Endothelial cell of umbilical vein (primary cell): ENCODE measurements around the gene RNU7-1. TPM values are rescaled to one million over a fixed set of nuclear protein-coding genes. Genes with fewer than 3 reads are reported as not detected.

ENCODE experiments used
- BruUV-seq: library from RNA; stranded (reverse); fragments of 400-500 nt; replicated peaks from 2 replicates; lab custom pipeline; 2021; lab: Mats Ljungman, UMichigan
- CTCF ChIA-PET: fragments of 300-600, 350-600 bp; sonication (Branson Sonifier 250); formaldehyde crosslinking; loops from one replicate; lab custom pipeline; 2021; ENCODE audit warnings: antibody characterized with exemption, inconsistent platforms; lab: Charles Lee
- POLR2A ChIA-PET: fragments of 300-600, 350-600 bp; sonication (Branson Sonifier 250); formaldehyde crosslinking; loops from one replicate; lab custom pipeline; 2021; ENCODE audit warnings: antibody characterized with exemption, inconsistent platforms; lab: Charles Lee
- DNase-seq: peaks from one replicate; pipeline ENCODE4 v3.0.0-alpha.2; 2011; ENCODE audit warnings: low read depth, low spot score
- FAIRE-seq: peaks from 2 replicates; lab custom pipeline; 2011; peaks lifted over from hg19 to GRCh38; lab: Jason Lieb, UNC
- H2AFZ ChIP-seq: 2 replicates; pipeline ENCODE4 v1.6.0; 2012; ENCODE audit warnings: low read depth, low read length, control low read depth, inconsistent platforms
- H3K27ac ChIP-seq: 2 replicates; pipeline ENCODE4 v1.5.1; 2011; ENCODE audit warnings: low read depth, mild to moderate bottlenecking, control low read depth, low read length, moderate library complexity; ENCODE audit not compliant: insufficient read depth
- H3K27me3 ChIP-seq, 2 experiments: 2 replicates each; pipeline versions ENCODE4 v1.6.0 to v1.6.1; 2011; ENCODE audit warnings: low read length in 2 of 2, mixed read lengths in 1 of 2; ENCODE audit not compliant: control insufficient read depth in 2 of 2, insufficient read depth in 2 of 2
- H3K36me3 ChIP-seq, 2 experiments: 2 replicates in 1 of 2; 3 replicates in 1 of 2; pipeline ENCODE4 v1.5.1; 2011; ENCODE audit warnings: low read length in 2 of 2, mild to moderate bottlenecking in 1 of 2, moderate library complexity in 1 of 2; ENCODE audit not compliant: control insufficient read depth in 2 of 2, insufficient read depth in 2 of 2; ENCODE audit errors: extremely low read depth in 1 of 2
- H3K4me1 ChIP-seq: 3 replicates; pipeline ENCODE4 v1.5.1; 2011; ENCODE audit warnings: mild to moderate bottlenecking, low read length; ENCODE audit not compliant: control insufficient read depth, insufficient read depth; ENCODE audit errors: extremely low read depth
- H3K4me2 ChIP-seq: 2 replicates; pipeline ENCODE4 v1.6.1; 2011; ENCODE audit warnings: low read length, control low read depth, mixed read lengths; ENCODE audit not compliant: insufficient read depth
- H3K4me3 ChIP-seq, 3 experiments: fragments of 200-600 bp in 1 of 3; sonication (generic), shearing (Covaris generic) in 1 of 3; replicated peaks in 1 of 3; 2 replicates each; pipeline ENCODE4 v1.5.1; 2011 to 2016; ENCODE audit warnings: control low read depth in 3 of 3, low read length in 3 of 3, mild to moderate bottlenecking in 2 of 3, inconsistent platforms in 1 of 3, low read depth in 1 of 3, moderate library complexity in 1 of 3; ENCODE audit not compliant: insufficient read depth in 1 of 3
- H3K79me2 ChIP-seq: 2 replicates; pipeline ENCODE4 v1.6.0; 2012; ENCODE audit warnings: low read length, inconsistent platforms; ENCODE audit not compliant: control insufficient read depth, insufficient read depth
- H3K9ac ChIP-seq: replicated peaks from 2 replicates; pipeline ENCODE3; 2011; ENCODE audit warnings: low read length, control low read depth; ENCODE audit not compliant: insufficient read depth; ENCODE audit errors: extremely low read depth
- H3K9me1 ChIP-seq: replicated peaks from 3 replicates; pipeline ENCODE4 v1.6.0; 2011; ENCODE audit warnings: mild to moderate bottlenecking, low read length; ENCODE audit not compliant: control insufficient read depth, insufficient read depth; ENCODE audit errors: extremely low read depth
- H3K9me3 ChIP-seq: replicated peaks from 2 replicates; pipeline ENCODE4 v1.5.1; 2012; ENCODE audit warnings: low read length, inconsistent platforms; ENCODE audit not compliant: control insufficient read depth, insufficient read depth
- H4K20me1 ChIP-seq: replicated peaks from 2 replicates; pipeline ENCODE3; 2011; ENCODE audit warnings: mild to moderate bottlenecking, low read length; ENCODE audit not compliant: control insufficient read depth, insufficient read depth; ENCODE audit errors: extremely low read depth
- CTCF ChIP-seq, 2 donors: IDR thresholded peaks; 1 replicate in 1 of 2; 2 replicates in 1 of 2; pipeline ENCODE4 v1.5.1; 2011; ENCODE audit warnings: low read length in 2 of 2, mild to moderate bottlenecking in 2 of 2, moderate library complexity in 2 of 2, control low read depth in 1 of 2, inconsistent platforms in 1 of 2, low read depth in 1 of 2; ENCODE audit not compliant: insufficient read depth in 1 of 2; ENCODE audit errors: extremely low read depth in 1 of 2
- EZH2 ChIP-seq: IDR thresholded peaks from 2 replicates; pipeline ENCODE4 v1.6.1; 2012; ENCODE audit warnings: borderline replicate concordance, low read depth, mild to moderate bottlenecking, moderate library complexity, low read length, inconsistent platforms; ENCODE audit not compliant: severe bottlenecking
- FOS ChIP-seq: IDR thresholded peaks from 2 replicates; pipeline ENCODE4 v1.6.1; 2011; ENCODE audit warnings: mild to moderate bottlenecking, low read length, moderate library complexity, borderline replicate concordance; ENCODE audit not compliant: insufficient read depth
- GATA2 ChIP-seq: IDR thresholded peaks from 2 replicates; pipeline ENCODE4 v1.7.0; 2011; ENCODE audit warnings: low read depth, mild to moderate bottlenecking, moderate library complexity, mixed read lengths, low read length; ENCODE audit not compliant: insufficient read length, insufficient read depth
- JUN ChIP-seq: IDR thresholded peaks from 2 replicates; pipeline ENCODE4 v1.6.1; 2011; ENCODE audit warnings: borderline replicate concordance, low read depth; ENCODE audit not compliant: insufficient read length, insufficient read depth
- MYC ChIP-seq: IDR thresholded peaks from one replicate; pipeline ENCODE4 v1.6.1; 2011; ENCODE audit warnings: mild to moderate bottlenecking, low read depth, low read length
- POLR2A ChIP-seq: IDR thresholded peaks from 2 replicates; pipeline ENCODE4 v1.6.1; 2012; ENCODE audit warnings: low read depth, mild to moderate bottlenecking, control low read depth, low read length
- POLR2AphosphoS5 ChIP-seq: IDR thresholded peaks from 2 replicates; pipeline ENCODE4 v1.6.1; 2012; ENCODE audit warnings: low read depth, mild to moderate bottlenecking, control low read depth, low read length, moderate library complexity; ENCODE audit not compliant: insufficient read depth
- dilution Hi-C: fragments of 300-500 bp; cut with MboI; formaldehyde crosslinking; loops from one replicate; pipeline ENCODE4 v1.15.0; 2019; ENCODE audit warnings: low sequenced_read_pairs; ENCODE audit not compliant: extremely low pct_ligation_motif_present
- intact Hi-C: fragments of 100-400 bp; cut with micrococcal nuclease; formaldehyde crosslinking; loops from one replicate; pipeline ENCODE4 v1.10.0; 2022
- polyA plus RNA-seq, 4 experiments: library from polyadenylated mRNA; depleted of rRNA in 3 of 4; stranded (reverse) in 3 of 4; unstranded in 1 of 4; fragments of >200 nt; gene quantifications; 2 replicates each; pipeline versions ENCODE4 v1.2.1 to v1.2.3, GENCODE V29; 2011 to 2012; ENCODE audit warnings: missing spikeins in 1 of 4
- total RNA-seq: library from RNA; stranded (reverse); gene quantifications from 2 replicates; pipeline ENCODE4 v1.2.3, GENCODE V29; 2021
- TF ChIP-seq, protein P1 (sequence below): IDR thresholded peaks from 2 replicates; pipeline ENCODE4 v1.6.1; 2011; ENCODE audit not compliant: insufficient read depth, insufficient read length

Gene RNU7-1
- total and polyA plus RNA-seq, 2 donors (not counting 3 experiments of a cell fraction or from before 2014, with no cell fraction given): not detected

- DNase-seq (no peak), FAIRE-seq (no peak)
- BruUV-seq: no TSS peak
- H3K4me3 ChIP-seq: no peak overlapping the region
- TF ChIP-seq EZH2 (no peak), POLR2AphosphoS5 (no peak), POLR2A (no peak), GATA2 (no peak), CTCF (IDR thresholded peaks at IDR 0.05; ENCODE audit: extremely low read depth in 1 of 2, insufficient read depth in 1 of 2, low read depth in 1 of 2, low read length in 2 of 2) (no peak), JUN (no peak), FOS (no peak), MYC (no peak)
- TF ChIP-seq, protein P1, sequence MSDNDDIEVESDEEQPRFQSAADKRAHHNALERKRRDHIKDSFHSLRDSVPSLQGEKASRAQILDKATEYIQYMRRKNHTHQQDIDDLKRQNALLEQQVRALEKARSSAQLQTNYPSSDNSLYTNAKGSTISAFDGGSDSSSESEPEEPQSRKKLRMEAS: no peak
- intact Hi-C loops: no loop called here
- no peaks in the 10 kb centered on the region for H3K27me3 ChIP-seq
- no peaks in the 10 kb centered on the region for H3K9me1 ChIP-seq
- ChIA-PET POLR2A (no interaction called here), CTCF (interaction anchor here (1.2 to 2.2 kb wide), 4 partner anchors 10 to 159 kb away, joined by 3 to 12 read pairs (median 6); partner anchors contain the start of genes C12orf57 and RNU7-1)
- no peak overlapping the region for H3K4me2 ChIP-seq
- H2AFZ ChIP-seq: peak overlapping the region; percentile 52
- H3K4me1 ChIP-seq: peaks cover 24% of the 10 kb centered on the region
- H4K20me1 ChIP-seq: no peaks in the 10 kb centered on the region
- no peak overlapping the region for H3K27ac ChIP-seq
- H3K36me3 ChIP-seq: no peaks in the 10 kb centered on the region
- no peaks in the 10 kb centered on the region for H3K79me2 ChIP-seq
- dilution Hi-C loops: no loop called here
- no peak overlapping the region for H3K9ac ChIP-seq
- H3K9me3 ChIP-seq: no peaks in the 10 kb centered on the region
Measured at GRCh38 chr12:6954316-6955107, 10.9 kb downstream of the RNU7-1 start.
